ENCODE measurements around the gene SORCS2. TPM values are rescaled to one million over a fixed set of nuclear protein-coding genes. Genes with fewer than 3 reads are reported as not detected.

Gene SORCS2
- polyA plus RNA-seq, 3 donors: 0.46 to 0.55 TPM; not detected in 1

DNA sequence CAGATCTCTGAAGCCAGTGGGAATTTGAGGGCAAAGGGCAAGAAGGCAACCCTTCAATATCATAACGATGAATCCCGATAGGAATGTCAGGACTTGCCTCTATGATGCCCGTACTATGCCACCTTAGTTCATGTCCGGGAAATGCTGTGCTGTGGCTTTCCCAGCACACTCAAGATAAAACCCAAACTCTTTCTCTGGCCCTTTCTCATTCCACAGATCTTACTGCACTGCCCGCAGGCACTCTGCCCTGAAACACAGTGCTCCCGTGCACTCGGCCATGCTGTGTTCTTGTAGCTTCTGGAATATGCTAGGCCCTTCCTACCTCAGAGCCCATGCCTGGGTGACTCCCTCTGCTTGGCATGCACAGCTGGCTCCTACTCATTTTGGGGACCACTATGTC is 26.3 kb downstream of the SORCS2 start:
- DNase-seq: no peak
- TF ChIP-seq, protein P1, sequence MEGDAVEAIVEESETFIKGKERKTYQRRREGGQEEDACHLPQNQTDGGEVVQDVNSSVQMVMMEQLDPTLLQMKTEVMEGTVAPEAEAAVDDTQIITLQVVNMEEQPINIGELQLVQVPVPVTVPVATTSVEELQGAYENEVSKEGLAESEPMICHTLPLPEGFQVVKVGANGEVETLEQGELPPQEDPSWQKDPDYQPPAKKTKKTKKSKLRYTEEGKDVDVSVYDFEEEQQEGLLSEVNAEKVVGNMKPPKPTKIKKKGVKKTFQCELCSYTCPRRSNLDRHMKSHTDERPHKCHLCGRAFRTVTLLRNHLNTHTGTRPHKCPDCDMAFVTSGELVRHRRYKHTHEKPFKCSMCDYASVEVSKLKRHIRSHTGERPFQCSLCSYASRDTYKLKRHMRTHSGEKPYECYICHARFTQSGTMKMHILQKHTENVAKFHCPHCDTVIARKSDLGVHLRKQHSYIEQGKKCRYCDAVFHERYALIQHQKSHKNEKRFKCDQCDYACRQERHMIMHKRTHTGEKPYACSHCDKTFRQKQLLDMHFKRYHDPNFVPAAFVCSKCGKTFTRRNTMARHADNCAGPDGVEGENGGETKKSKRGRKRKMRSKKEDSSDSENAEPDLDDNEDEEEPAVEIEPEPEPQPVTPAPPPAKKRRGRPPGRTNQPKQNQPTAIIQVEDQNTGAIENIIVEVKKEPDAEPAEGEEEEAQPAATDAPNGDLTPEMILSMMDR (IDR thresholded peaks at IDR 0.05): no peak
- intact Hi-C loops (cut with micrococcal nuclease): no loop called here
- Mint-ChIP-seq H3K9me3 (peaks cover 0 to 13% (median 4%) of the 10 kb centered on the region in 7 donors), H3K27me3 (ENCODE audit: low read depth in 3 of 3) (peaks cover 0 to 6% (median 3%) of the 10 kb centered on the region in 3 donors), H3K36me3 (no peaks in the 10 kb centered on the region), H3K27ac (no peak overlapping the region), H3K4me1 (no peaks in the 10 kb centered on the region), H3K4me3 (no peak overlapping the region)
- WGBS (ENCODE audit: insufficient coverage): 98% methylated on average over 7 of the region's 7 CpGs
- H3K27me3 ChIP-seq (ENCODE audit: control insufficient read depth in 2 of 2, insufficient read depth in 2 of 2, low read length in 2 of 2): no peaks in the 10 kb centered on the region
- no peaks in the 10 kb centered on the region for H3K4me1 ChIP-seq (ENCODE audit: control insufficient read depth in 1 of 2, insufficient read depth in 2 of 2, low read length in 2 of 2)
- H3K36me3 ChIP-seq (replicated peaks in 1 of 2; ENCODE audit: control insufficient read depth in 1 of 2, insufficient read depth in 2 of 2, low read length in 2 of 2): no peaks in the 10 kb centered on the region
- H3K27ac ChIP-seq (ENCODE audit: low read depth in 1 of 2, low read length in 2 of 2): no peak overlapping the region
- no peaks in the 10 kb centered on the region for H4K20me1 ChIP-seq (ENCODE audit: insufficient read depth, low read length)
- H3K4me3 ChIP-seq (replicated peaks in 1 of 3; ENCODE audit: low read depth in 2 of 3, low read length in 3 of 3): no peak overlapping the region
- H3K9ac ChIP-seq (ENCODE audit: insufficient read depth, low read length, poor library complexity, severe bottlenecking): no peak overlapping the region
- no peak overlapping the region for H2AFZ ChIP-seq (ENCODE audit: insufficient read depth, low read depth, low read length, poor library complexity, severe bottlenecking)
- H3K4me2 ChIP-seq (replicated peaks; ENCODE audit: extremely low read depth, low read length, poor library complexity, severe bottlenecking): no peak overlapping the region
- no peaks in the 10 kb centered on the region for H3K79me2 ChIP-seq (ENCODE audit: insufficient read depth, low read length)
- peaks cover 0 to 4% of the 10 kb centered on the region in 2 donors for H3K9me3 ChIP-seq (replicated peaks in 1 of 2; ENCODE audit: control insufficient read depth in 1 of 2, insufficient read depth in 1 of 2, low read length in 2 of 2)

DNA sequence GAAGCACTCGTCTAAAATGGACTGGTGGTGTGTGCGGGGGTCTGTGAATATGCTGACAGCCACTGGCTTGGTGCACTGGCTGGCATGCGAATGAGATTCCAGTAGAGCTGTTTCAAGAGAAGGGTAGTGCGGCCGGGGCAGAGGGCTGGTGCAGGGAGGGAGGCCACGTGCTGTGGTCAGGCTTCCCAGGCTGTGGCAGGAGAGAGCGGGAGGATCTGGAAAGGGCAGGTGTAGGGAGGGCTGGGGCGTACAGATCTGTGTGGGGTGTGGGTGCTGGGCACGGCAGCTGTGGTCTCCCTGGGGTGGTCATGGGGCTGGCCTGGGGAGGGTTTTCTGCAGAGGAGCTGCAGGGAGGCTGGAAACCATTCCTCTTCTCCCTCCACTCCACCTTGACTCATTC is 30.2 kb downstream of the SORCS2 start:
- TF ChIP-seq, protein P1 (IDR thresholded peaks at IDR 0.05): no peak
- WGBS (ENCODE audit: insufficient coverage): 89% methylated on average over 8 of the region's 9 CpGs
- Histone ChIP-seq H3K4me1 (ENCODE audit: control insufficient read depth in 1 of 2, insufficient read depth in 2 of 2, low read length in 2 of 2) (no peaks in the 10 kb centered on the region), H3K9me3 (replicated peaks in 1 of 2; ENCODE audit: control insufficient read depth in 1 of 2, insufficient read depth in 1 of 2, low read length in 2 of 2) (no peaks in the 10 kb centered on the region), H4K20me1 (ENCODE audit: insufficient read depth, low read length) (no peaks in the 10 kb centered on the region), H3K4me3 (replicated peaks in 1 of 3; ENCODE audit: low read depth in 2 of 3, low read length in 3 of 3) (no peak overlapping the region), H3K79me2 (ENCODE audit: insufficient read depth, low read length) (no peaks in the 10 kb centered on the region), H3K4me2 (replicated peaks; ENCODE audit: extremely low read depth, low read length, poor library complexity, severe bottlenecking) (no peak overlapping the region), H3K27me3 (ENCODE audit: control insufficient read depth in 2 of 2, insufficient read depth in 2 of 2, low read length in 2 of 2) (no peaks in the 10 kb centered on the region), H3K36me3 (replicated peaks in 1 of 2; ENCODE audit: control insufficient read depth in 1 of 2, insufficient read depth in 2 of 2, low read length in 2 of 2) (no peaks in the 10 kb centered on the region), H3K27ac (ENCODE audit: low read depth in 1 of 2, low read length in 2 of 2) (no peak overlapping the region), H3K9ac (ENCODE audit: insufficient read depth, low read length, poor library complexity, severe bottlenecking) (no peak overlapping the region), H2AFZ (ENCODE audit: insufficient read depth, low read depth, low read length, poor library complexity, severe bottlenecking) (no peak overlapping the region)
- intact Hi-C loops (cut with micrococcal nuclease): no loop called here
- Mint-ChIP-seq H3K4me1 (no peaks in the 10 kb centered on the region), H3K27ac (no peak overlapping the region), H3K9me3 (peaks cover 0 to 4% (median 0%) of the 10 kb centered on the region in 7 donors), H3K4me3 (no peak overlapping the region), H3K36me3 (no peaks in the 10 kb centered on the region), H3K27me3 (ENCODE audit: low read depth in 3 of 3) (peaks cover under 1 to 6% (median 2%) of the 10 kb centered on the region in 3 donors)
- DNase-seq: no peak

Measured in CD14-positive monocyte (primary cell).